Body of pancreas (tissue), 4 donors: ENCODE data around the gene CER1.

Source experiments
- POLR2A ChIP-seq, 3 donors: fragments of 450-650 bp; IDR thresholded peaks; one replicate each; pipeline ENCODE4 v1.6.1; 2016; ENCODE audit warnings: antibody characterized with exemption in 3 of 3, mild to moderate bottlenecking in 2 of 3
- TF ChIP-seq, protein P1 (sequence below), 7 experiments: fragments of 450-650 bp in 4 of 7; fragments of 200-600 bp in 3 of 7; sonication (generic) in 3 of 7; IDR thresholded peaks; one replicate each; pipeline ENCODE4 v1.5.1; 2016 to 2019; ENCODE audit warnings: antibody characterized with exemption in 7 of 7

DNA sequence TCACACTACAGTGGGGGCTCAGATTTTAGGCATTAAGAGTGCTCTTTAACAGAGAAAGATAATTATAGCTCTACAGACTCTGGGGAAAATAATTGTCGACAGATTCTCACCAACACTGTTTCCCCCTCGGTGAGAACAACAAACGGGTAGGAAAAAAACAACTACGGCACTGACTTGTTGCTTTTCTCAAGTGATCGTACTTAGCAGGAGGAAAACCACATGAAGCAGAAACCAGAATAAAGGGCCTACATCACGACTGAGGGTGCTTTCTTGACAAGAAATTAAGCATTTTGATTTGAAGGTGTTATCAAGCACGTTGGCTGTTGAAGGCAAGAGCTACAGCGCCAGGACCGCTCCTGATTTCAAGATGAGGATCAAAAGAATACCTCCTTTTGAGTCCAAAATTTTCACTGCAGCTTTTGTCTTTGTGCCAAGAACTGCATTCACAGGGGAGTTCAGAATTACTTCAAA lies 27.2 kb upstream of the CER1 start:
- TF ChIP-seq, protein P1, sequence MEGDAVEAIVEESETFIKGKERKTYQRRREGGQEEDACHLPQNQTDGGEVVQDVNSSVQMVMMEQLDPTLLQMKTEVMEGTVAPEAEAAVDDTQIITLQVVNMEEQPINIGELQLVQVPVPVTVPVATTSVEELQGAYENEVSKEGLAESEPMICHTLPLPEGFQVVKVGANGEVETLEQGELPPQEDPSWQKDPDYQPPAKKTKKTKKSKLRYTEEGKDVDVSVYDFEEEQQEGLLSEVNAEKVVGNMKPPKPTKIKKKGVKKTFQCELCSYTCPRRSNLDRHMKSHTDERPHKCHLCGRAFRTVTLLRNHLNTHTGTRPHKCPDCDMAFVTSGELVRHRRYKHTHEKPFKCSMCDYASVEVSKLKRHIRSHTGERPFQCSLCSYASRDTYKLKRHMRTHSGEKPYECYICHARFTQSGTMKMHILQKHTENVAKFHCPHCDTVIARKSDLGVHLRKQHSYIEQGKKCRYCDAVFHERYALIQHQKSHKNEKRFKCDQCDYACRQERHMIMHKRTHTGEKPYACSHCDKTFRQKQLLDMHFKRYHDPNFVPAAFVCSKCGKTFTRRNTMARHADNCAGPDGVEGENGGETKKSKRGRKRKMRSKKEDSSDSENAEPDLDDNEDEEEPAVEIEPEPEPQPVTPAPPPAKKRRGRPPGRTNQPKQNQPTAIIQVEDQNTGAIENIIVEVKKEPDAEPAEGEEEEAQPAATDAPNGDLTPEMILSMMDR (IDR thresholded peaks at IDR 0.05) = no peak
- TF ChIP-seq POLR2A (IDR thresholded peaks at IDR 0.05) = no peak
